GM19193 (cell line): Measurements from ENCODE around the gene ELOVL1.

Source experiments
- POLR2A ChIP-seq: IDR thresholded peaks from 4 replicates; pipeline ENCODE4 v1.6.1; 2011; ENCODE audit not compliant: insufficient read depth, insufficient read length; ENCODE audit errors: extremely low read depth

The ELOVL1 gene

DNA sequence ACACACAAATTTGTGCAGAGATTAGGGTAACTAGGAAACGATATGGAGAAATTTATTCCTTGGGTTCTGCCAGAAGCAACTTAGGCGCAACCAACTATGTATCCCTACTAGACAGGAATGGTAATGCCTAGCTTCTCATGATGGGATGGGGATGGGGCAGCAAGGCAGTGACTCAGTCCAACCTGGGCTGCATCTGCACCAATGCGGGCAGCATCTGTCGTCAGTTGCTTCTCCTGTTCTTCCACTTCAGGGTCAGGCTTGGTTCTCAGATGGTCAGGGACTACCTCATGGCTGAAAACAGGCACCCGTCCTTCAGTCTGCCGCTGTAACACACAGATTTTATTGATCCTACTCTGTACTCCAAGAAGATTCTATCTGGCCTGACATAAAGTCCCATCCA is 18.9 kb upstream of the ELOVL1 start:
- TF ChIP-seq POLR2A, result no peak

DNA sequence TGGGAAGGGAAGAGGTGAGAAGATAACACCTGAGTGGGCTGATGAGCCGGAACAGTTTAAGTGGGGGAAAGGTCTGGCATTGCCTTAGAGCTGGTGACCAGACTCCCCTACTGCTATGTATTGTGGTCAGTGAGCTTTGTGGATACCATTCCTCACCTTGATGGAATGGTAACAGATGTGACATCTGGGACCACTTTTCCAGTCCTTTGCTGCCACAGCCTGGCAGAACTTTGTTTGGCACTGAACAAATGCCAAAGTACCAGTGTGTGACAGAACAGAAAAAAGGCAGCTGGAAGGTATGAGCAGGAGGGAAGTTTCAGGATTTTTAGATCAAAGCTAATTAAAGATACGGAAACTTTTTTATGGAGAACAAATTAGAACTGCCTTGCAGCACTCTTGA is 15.6 kb upstream of the ELOVL1 start:
- no peak for TF ChIP-seq POLR2A

DNA sequence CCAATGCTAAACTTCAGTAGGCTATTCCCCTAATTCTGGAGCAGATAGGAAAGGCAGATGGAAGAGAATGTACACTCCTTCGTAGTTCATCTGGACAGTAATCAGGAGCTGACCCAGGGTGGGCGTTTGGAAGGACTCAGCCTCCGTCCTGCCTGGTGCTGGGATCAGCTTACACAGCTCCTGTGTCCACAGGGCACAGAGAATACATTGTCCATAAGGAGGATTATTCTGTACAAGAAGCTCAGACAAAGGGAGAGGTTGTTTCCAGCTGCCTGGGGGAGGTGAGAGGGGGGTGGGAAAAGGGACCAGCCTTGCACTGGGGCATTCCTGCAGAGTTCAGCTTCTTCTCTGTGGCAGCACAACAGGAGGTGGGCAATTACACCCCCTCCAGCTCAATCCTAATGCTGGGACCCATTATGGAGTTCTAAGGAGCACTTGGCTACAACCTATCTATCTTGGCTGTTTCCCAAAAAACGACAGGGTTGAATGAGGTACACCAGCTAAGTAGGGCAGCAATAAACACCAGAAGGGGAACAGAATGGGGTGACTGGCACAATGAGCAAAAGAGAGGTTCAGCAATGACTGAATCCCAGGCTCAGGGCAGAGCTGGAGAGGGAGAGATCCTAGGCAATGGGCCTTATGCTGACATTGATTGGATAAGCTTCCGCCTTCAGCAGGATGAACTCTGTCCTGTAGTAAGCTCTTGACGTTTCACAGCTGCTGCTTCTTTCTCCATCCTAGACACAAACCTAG is 14.4 kb upstream of the ELOVL1 start:
- TF ChIP-seq POLR2A, result no peak

DNA sequence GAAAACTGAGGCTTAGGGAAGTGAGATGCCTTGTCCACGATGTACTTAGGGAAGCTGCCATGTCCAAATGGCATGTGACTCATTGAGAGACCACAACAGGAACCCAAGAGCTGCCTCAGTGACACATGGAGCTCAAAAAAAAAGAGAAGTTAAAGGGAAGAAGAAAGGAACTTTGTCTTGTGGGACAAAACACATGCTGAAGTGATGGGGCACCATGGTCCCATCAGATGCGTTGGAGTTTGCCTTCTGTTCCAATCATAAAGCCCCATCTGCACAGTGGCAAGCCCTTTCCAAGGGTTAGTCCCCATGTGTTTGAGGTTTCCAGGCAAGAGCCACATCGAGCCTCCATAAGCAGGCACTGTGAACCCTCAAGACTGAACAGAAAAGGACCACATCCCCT is 13.8 kb upstream of the ELOVL1 start:
- TF ChIP-seq POLR2A, result no peak

DNA sequence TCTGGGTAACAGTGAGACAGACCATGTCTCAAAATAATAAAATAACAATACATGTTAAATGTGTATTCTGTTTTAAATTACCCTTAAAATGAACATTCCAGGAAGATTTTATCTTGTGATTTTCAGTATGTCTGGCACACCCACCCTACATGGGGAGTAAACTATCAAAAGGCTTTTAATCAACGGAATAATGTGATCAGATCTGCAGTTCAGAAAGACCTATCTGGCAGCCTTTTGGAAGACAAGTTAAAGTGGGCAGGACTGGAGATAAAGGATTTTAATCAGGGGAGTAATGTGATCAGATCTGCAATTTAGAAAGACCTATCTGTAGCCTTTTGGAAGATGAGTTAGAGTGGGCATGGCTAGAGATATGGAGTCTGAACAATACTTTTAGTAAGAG is 11.7 kb upstream of the ELOVL1 start:
- no peak for TF ChIP-seq POLR2A

DNA sequence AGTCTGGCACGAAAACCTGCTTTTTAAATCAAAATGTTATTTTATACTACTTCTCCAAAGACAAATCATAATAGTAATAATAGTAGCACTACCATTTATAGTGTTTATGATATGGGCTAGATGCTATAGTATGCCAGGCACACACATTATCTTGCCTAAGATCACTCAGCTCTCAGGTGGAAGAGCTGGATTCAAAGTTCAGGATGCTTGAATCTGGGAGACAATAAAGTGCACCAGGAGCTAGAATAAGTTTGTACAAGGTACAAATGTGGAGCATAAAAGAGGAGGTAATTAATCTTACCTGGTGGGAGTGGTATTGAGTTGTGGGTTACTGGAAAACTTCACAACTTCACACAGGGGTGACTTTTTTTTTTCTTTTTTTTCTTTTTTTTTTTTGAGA is 10.0 kb upstream of the ELOVL1 start:
- no peak for TF ChIP-seq POLR2A

DNA sequence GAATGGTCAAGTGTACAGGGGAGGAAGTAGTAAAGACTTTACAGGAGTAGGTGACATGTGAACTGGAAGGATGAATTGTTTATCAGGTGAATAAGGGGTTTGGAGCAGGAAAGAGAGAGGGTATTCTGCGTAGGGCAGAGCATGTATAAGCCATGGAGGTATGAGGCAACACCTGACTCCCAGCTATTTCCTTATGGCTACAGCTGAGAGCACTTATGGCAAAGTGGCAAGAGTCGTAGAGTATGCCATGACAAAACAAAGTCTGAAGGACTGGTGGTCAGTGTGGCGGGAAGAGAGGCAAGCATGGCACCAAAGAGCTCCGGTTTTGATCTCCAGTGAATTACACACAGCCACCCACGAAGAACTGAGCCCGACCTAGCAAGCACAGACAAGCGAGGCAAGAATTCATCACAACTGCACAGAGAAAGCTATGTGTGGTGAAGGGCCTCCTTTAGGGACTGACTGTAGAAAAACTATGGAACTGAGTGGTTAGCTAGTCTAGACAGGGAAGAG is 9.0 kb upstream of the ELOVL1 start:
- TF ChIP-seq POLR2A, result no peak

DNA sequence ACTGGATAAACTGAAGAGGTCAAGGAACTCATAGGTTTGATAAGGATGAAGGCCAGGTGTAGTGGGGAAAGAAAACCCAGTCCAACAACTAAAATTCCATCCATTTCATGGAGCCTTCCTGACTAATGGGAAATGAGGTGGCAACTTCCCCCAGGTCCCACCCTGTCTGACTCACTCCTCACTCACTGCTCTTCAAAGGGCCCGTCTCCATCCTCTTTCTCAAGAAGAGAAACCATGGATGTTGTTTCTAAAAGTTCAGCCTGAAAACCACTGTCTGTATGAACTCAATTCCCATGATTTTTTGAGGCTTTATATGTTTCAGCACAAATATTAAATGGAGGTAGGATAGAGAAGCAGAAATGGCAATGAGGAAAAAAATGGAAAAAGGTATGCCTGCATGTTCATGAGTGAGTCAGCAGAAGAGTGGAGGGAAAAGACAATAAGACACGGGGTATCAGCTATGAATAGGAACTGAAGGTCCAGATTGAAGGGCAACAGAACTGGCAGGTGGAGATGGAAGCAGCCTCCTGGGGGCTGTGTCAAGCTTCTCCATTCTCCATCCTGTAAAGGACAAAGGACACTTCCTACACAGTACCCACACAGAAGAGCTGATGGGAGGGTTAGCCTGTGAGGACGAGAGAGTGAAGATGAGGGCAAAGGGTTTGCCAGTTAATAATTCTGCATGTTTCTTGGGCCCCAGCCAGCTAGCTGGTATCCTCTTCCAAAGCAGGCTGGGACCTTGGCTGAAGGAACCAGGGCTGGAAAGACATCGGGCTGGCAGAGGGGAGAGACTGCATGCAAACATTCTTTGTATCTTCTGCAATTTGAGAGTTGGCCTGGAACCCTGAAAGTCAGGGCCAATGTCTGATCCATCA is 5.5 kb upstream of the ELOVL1 start:
- TF ChIP-seq POLR2A, result no peak

DNA sequence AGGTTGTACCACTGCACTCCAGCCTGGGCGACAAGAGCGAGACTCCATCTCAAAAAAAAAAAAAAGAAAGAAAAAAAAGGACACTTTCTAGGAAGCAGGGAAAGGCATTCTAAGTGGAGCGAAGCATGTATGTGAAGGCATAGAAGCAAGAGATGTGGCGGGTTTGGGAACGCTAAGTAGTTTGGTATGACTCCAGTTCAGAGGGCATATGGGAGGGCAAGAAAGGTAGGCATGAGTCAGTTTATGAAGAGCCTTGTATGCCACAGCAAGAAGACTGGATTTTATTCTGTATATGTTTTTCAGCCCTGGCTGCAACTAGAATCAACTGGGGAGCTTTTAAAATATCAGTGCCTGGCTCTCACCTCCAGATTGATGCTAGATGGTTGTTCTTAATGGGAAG is 4.4 kb upstream of the ELOVL1 start:
- no peak for TF ChIP-seq POLR2A

DNA sequence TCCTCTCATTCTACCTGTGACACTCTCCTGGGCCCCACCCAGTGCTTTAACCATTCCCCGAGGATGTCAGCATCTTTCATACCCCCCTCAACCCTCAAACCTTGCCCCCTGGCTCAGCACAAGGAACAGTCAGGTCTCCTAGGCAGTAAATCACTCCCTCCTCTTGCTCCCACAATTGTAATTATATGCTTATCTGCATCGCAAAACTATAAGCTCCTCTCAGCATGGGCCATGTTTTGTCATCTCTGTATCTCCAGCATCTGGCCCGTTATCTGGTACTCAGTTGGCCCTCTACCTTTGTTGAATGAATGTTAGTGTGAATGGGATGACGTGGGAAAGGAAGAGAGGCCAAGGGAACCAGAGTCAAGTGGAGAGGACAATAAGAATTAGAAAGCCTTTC is 2.8 kb upstream of the ELOVL1 start:
- TF ChIP-seq POLR2A, result no peak

DNA sequence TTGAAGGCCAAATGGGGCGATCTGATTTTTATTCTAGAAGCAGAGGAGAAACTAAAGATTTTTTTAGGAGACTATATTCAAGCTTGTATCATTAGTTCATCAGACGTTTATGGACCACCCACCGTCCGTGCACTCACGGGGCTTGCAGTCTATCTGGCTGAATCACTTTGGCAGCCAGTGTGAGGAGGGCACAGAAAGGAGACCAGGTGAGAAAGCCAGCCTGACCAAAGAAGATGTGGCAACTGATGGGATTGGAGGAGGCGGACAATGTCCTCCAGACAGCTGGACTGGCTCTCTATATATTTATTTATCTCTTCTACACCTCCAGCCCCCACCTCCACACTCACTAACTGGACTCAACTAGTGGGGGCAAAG is 822 bp upstream of the ELOVL1 start:
- TF ChIP-seq POLR2A, result no peak

DNA sequence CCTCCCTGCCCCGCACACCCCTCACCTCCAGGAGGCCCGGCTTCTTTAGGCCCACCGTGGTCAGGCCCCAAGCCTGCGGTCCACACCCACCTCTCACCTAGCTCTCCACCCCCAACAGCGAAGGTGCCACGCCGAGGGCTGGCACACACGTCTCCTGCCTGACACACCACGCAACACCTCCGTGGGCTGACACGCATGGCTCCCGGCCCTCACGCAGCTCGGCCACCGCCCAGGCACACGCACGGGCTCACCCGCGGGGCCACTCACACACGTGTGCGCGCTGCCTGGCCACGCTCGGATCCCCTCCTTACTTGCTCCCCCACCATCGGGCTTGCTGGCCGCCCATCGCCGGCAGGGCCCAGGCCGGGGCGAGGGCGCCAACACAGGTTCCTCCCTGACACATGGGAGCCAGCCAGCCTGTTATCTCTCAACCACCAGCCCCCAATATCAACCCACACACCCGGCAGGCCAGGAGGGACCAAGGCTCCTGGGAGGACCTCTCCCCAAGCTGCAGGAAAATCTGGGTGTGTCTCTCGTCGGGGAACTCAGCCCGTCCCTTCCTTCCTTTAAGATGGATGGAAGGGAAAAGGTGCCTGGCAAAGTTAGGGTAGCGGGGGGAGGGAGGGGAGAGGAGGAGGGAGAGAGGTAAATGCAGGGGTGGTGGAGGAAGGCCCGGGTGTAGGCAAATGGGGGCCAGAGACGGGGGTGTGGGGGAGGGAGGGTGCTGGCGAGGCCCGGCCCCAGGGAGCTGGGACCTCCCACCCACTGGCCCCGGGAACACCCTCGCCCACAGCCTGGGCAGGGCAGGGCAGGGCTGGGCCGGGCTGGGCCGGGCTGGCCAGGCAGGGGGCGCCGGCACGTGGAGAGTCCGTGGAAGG is 546 bp downstream of the ELOVL1 start:
- peak; percentile 33 for TF ChIP-seq POLR2A

DNA sequence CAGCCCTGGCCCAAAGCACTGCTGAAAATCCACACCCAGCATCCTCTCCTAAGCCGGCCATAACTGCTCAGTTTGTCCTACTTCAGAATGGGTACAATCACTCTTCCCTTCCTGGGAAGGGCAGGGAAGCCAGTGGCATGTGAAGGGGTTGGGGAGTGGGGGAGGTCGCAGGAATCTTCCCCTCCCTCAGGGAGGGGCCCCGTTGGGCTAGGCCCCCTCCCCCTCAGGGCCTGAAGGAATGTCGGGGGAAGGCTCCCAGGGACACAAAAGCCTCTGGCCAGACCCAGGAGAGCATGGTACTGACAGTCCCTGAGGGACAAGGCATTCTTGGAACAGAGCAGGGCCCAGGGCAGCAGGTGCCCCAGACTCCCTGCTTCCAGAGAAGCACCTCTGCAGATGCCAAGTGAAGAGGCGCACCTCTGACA is 1.2 kb downstream of the ELOVL1 start:
- TF ChIP-seq POLR2A, result no peak

DNA sequence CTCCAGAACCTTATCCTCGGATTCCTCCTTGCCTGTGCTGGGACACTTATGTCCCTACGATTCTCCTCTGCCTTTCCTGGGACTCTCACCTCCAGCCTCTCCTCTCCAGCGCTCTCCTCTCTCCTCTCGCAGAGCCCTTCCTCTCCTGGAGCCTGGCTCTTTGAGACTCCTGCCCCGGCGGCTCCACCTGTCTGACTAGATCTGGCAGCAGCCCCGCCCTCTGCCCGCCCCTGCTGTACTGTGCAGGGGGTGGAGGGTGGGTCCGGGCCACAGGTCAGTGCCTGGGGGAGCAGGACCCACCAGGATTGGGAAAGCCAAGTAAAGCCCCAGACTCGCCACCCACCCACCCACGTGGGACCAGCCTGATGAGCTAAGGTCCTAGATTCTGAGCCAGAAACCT is 1.6 kb downstream of the ELOVL1 start:
- TF ChIP-seq POLR2A, result no peak

DNA sequence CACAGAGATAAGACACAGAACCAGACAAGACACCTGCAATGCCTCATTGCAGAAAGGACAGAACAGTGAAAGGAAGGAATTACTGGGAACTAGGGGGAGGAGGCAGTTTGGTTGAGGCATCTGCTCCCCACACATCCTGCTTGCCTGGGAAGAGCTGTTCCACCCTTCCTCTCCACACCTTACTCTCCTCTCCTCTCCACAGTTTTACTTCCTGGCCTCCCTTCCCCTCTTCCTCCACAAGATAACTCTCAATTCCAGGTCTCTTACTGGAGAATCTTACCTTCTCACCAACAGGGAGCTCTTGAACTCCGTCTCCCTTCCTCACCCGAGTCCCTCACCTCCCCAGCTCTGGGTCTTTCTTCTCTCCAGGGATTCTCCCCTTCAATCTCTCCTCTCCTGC is 2.1 kb downstream of the ELOVL1 start:
- TF ChIP-seq POLR2A, result no peak
